NCI-H128 (cell line): Measurements from ENCODE around the gene LDLRAD3.
A peak's percentile ranks its signal among the peaks of the same experiment; 100 is the strongest.

ENCODE experiments used
- DNase-seq: peaks from one replicate; lab custom pipeline; 2025; ENCODE audit not compliant: unreplicated experiment; lab: John Stamatoyannopoulos, UW

The LDLRAD3 gene

DNA sequence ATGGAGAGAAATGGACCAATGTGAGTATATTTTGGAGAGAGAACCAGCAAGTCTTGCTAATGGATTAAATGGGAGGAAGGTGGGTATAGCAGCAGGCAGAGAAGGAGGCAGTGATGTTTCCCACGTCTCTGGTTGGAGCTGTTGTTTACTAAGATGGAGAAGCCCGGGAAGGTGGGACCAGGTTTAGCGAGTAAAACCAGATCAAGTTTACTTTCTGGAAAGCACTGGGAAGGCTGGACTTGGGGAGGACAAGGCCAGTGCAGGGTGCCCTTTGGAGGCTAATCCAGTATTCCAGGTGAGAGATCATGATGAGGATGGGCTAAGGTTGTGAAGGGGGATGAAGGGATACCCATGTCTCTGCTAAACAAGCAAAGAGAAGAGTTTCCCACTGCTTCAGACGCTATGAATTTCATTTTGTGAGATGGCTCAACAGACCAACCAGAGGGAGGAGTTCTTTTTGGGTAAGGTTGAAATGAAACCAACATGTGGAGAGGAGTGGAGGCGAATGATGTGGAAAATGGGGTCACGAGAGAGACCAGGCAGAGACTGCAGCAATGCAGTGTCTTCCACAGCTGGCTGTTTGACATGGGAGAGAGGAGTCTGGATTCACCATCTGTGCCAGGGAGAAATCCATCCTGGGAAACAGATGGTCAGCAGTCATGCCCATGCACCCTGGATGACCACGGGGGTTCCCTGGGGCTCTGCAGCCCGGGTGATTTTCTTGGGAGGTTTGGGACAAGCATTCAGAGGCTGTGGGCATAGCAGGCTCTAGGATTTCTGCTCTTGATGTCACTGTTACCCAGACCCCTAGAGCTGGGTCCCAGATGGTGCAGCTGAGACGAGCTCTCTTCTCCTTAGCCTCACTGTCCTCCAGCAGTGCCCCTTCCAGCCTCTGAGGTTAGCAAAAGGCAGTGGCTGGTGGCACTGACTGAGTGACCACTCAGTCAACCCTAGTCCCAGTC is 320.4 kb downstream of the LDLRAD3 start:
- no peak for DNase-seq

DNA sequence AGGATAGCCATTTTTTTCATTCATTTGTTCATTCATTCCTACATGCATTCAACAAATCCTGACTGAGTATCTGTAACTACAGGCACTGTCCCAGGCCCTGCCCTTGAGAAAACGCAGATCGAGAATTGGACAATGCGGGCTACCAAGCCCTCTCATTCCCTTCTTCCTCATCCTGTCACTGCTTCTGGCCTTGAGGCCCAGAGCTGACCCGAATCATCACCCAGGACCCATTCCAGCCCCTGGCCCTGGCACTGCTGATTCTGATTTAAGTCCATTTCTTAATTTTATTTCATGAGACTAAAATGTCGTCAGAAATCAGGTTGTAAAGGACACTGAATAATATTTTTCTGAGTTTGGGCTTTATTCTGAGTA is 321.1 kb downstream of the LDLRAD3 start:
- DNase-seq: no peak

DNA sequence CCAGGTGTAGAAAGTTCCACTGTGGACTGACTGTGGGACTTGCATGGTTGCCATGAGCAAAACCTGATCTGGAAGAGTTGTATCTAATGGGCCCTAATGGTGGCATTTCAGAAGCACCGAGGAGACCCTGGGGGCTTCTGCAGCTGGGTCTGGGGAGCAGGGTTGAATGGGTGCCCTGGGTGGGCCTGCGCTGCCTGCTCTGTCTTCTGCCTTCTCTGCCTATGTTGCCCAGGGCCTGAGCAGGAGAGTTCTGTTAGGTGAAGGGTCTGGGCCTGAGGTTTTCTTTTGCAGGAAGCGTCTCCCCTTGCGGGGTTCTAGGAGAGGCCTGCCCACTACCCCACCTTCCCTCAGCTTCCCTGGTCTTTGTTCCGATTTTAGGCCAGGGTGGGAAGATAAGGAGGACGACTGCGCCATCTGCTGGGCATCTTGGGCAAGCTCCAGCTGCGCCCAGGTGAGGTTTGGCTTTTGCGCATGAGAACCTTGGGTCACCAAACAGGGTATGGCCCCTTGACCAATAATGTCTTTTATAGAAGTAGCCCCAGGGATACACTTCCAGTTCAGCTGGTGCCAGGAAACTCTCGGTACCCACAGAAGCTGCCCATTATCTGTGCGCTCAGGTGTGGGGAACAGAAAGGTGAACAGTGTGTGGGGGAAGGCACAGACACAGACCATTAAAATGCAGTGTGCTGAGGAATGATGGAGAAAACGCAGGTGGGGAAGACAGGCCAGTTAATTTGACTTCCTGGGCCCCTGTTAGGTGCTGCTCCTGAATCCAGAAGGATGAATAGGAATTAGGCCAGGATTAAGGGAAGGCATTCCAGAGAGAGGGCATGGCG is 322.1 kb downstream of the LDLRAD3 start:
- peak; percentile 29 for DNase-seq

DNA sequence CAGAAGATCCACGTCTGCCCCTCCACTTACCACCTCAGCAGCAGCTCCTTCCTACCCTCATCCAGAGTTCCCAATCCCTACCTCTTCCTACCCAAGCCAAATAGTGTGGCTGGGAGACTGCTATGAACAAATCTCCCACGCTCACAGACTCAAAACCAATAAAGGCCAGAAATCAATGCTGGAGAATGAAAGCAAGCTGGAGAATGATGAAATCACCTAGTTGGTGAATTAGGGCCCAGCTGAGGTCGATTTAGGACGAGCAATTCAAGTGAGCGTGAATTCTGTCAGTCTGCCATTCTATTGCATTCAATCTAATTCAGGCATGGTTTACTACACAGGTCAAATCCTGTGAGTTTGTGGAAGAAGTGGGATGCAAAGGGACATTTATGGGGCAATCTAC is 322.9 kb downstream of the LDLRAD3 start:
- no peak for DNase-seq

DNA sequence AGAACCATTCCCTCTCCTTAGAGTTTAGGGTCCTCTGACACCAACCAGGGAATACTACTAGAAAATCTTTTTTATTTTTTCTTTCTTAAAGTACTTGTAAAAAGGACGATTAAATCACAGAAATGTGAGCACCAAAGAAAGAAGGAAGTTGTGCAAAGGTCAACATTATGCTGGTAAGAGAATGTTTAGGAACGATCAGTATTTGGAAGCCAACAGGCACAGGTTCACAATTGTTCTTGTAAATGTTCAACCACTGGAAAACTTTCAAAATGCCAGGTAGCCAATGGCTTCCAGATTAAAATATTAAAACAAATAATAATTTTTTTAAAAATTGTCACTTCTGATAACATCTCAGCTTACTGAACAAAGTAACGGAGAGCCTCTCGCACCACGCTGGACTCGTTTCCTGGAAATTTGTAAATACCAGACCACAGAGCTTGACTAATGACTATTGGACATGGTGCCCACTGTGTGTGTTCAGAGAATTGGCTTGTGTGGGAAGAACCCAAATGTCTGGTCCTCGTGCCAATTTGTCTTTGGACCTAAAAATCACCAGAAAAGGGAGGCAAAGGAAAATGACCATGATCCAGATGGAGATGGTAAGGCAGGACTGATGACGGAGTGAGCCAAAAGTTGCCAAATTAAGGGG is 324.6 kb downstream of the LDLRAD3 start:
- DNase-seq: no peak

DNA sequence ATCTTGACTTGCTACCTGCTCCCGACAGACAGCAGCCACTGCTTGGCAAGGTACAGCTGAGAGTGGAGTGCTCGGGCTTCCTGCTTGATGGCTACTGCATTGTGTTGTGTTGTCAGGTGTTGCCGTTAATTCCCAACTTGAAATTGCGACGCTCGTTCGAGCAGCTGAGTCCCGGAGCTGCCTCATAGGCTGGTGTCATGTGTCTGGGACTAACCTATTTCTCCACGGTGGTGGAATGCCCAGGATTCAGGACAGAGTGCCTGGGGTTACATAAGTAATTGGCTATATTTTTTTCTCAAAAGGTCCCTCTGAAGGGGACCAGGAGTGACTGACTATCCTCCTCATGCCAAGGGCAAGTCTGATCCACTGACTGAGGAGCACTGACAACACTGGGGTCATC is 326.8 kb downstream of the LDLRAD3 start:
- no peak for DNase-seq

DNA sequence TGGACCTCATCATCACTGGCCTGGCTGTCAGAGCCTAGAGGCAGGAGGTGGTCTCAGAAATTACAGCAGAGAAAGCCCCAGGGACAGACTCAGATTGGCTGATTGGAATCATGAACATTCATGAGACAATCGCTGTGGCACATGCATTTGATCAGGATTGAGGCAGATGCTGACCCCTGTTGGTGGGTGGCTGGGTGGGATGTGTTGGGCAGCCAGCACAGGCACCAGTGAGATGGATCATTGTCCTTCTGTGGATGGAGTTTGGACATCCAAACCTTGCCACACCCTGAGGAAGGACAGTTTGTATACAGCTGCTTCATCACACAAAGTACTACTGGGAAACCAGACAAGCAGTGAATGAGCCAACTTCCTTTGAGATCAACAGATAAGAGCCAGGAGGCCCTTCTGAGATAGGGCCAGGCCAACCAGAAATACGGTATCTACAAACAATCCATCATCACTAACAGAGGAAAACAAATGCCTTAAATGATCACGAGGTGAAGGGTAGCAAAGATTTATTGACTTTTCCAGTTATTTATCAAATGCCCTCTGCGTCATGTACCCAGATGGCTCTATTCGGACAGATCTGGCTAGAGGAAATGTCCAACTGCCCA is 328.0 kb downstream of the LDLRAD3 start:
- no peak for DNase-seq

DNA sequence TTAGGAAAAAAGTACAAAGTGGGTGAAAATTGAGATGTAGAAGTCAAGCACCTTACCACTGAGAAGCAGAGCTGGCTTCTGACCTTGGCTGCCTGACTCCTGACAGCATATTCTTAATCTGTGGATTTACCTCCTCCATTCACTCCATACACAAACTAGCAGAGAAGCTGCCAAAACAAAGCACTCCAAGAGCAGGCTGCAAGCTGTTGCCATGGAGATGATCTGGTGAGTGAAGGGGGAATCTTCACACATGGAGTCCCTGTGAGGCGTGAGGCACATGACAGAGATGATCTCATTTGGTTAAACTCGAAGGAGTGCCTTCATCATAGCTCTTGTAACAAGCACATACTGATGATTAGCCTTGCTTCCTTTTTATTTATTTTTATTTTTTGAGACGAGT is 329.2 kb downstream of the LDLRAD3 start:
- no peak for DNase-seq

DNA sequence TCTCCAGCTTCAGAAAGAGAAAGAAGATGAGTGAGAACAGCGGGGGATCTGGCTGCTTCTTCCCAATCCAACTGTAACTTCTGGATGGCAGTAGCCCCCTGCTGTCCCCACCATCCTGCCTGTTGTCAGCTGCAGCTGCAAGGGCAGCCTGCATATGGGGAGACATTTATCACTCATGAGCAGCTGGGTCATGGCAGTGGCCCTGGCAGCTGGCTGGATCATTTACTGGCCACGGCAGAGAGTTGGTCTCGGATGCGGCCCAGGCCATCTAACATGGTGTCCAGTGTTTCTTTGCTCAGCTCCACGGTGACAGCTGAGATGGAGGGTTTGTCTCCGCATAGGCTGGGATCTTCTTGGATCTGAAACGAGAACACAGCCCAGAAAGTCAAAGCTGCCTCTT is 330.6 kb downstream of the LDLRAD3 start:
- no peak for DNase-seq

DNA sequence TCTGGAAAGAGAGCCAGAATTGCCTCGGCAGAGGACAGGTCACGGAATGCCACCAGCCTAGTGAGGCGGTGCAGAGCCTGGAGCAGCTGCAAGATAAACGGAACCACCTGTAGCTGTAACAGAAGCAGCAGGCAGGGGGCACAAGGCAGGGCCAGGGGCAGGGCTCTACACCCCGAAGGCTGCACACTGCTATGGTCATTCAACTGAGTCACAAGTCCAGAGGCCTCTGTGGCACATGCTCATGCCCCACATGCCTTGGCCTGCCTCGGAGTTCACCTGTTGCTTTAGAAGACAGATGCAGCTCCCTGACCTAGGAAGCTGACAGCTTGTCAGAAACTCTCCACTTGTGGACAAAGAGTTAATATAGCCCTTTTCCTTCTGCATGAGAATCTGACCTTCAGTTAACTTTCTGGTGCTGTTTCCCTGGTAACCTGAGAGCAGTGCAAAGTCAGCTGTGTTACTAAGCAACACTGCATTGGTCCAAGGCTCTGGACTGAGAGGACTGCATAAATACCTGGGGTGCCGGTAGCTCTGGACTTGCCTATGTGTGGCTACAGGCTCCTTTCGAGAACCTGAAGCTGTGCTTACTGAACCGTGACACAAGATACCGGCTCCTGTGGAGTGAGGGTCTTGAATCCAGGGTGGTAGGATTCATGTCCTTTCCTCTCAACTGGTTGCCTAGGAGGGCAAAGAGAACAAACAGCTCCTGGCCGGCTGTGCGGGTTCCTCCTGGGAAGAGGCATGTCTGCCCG is 334.8 kb downstream of the LDLRAD3 start:
- DNase-seq: no peak

DNA sequence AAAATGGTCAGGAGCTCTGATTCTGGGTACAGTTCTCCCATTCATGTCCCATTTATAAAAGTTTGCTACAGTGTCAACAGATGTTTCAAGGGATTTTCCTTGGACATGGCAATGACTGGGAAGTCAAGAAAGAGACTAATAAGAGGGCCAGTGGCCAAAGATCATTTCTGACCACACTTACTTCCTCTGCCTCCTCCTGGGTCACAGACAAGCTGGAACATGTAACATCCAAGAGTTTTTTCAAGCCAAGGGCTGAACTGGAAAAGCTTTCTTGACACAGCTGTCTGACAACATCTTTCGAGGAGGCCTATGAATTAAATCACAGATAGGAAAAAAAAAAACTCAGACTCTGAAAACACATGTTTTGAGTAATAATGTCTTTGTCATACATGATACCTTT is 336.7 kb downstream of the LDLRAD3 start:
- no peak for DNase-seq
